Vagina (tissue), 2 donors: Measurements from ENCODE around the gene OR2H1. TPM values are rescaled to one million over a fixed set of nuclear protein-coding genes. Genes with fewer than 3 reads are reported as not detected.

Experiments used
- DNase-seq, 2 donors: peaks; one replicate each; pipeline ENCODE4 v3.0.0-alpha.2; 2017; ENCODE audit errors: extremely low spot score in 2 of 2
- H3K27ac ChIP-seq: fragments of 200-600 bp; sonication (generic); one replicate; pipeline ENCODE4 v1.5.1; 2019
- H3K27me3 ChIP-seq: fragments of 200-600 bp; sonication (generic); one replicate; pipeline ENCODE4 v1.5.1; 2019
- H3K36me3 ChIP-seq, 2 donors: fragments of 200-600 bp; sonication (generic); one replicate each; pipeline ENCODE4 v1.5.1; 2017 to 2019
- H3K4me1 ChIP-seq: fragments of 200-600 bp; sonication (generic); one replicate; pipeline ENCODE4 v1.5.1; 2019
- H3K4me3 ChIP-seq, 2 donors: fragments of 200-600 bp; sonication (generic); 1 replicate in 1 of 2; 2 replicates in 1 of 2; pipeline ENCODE4 v1.5.1; 2016 to 2019
- H3K9me3 ChIP-seq: fragments of 200-600 bp; sonication (generic); one replicate; pipeline ENCODE4 v1.5.1; 2019
- POLR2A ChIP-seq, 2 donors: fragments of 450-650 bp; IDR thresholded peaks; one replicate each; pipeline ENCODE4 v1.6.1; 2017; ENCODE audit warnings: antibody characterized with exemption in 2 of 2, mild to moderate bottlenecking in 2 of 2, moderate library complexity in 2 of 2
- POLR2AphosphoS5 ChIP-seq, 2 donors: sonication (generic); formaldehyde crosslinking; IDR thresholded peaks; one replicate each; pipeline ENCODE4 v1.9.0; 2017; ENCODE audit warnings: antibody characterized with exemption in 2 of 2, mild to moderate bottlenecking in 2 of 2, low read depth in 1 of 2; ENCODE audit not compliant: insufficient read depth in 1 of 2
- intact Hi-C: fragments of 100-400 bp; cut with DNase I; formaldehyde crosslinking; loops from one replicate; pipeline ENCODE4 v1.15.1; 2023
- total RNA-seq: library from RNA; depleted of rRNA; stranded (reverse); fragments of >200 nt; gene quantifications from one replicate; pipeline ENCODE4 v1.2.3, GENCODE V29; 2016
- TF ChIP-seq, protein P1 (sequence below), 3 experiments: fragments of 450-650 bp in 2 of 3; fragments of 200-600 bp in 1 of 3; sonication (generic) in 1 of 3; IDR thresholded peaks; one replicate each; pipeline ENCODE4 v1.5.1; 2017 to 2019; ENCODE audit warnings: antibody characterized with exemption in 3 of 3, mild to moderate bottlenecking in 2 of 3, moderate library complexity in 2 of 3

The OR2H1 gene
- total RNA-seq, 1 donor from 2014 or later: not detected

- Histone ChIP-seq H3K4me1 (no peaks in the 10 kb centered on the region), H3K27me3 (no peaks in the 10 kb centered on the region), H3K36me3 (no peaks in the 10 kb centered on the region), H3K4me3 (no peak overlapping the region), H3K27ac (no peak overlapping the region), H3K9me3 (no peaks in the 10 kb centered on the region)
- DNase-seq: no peak
- TF ChIP-seq, protein P1, sequence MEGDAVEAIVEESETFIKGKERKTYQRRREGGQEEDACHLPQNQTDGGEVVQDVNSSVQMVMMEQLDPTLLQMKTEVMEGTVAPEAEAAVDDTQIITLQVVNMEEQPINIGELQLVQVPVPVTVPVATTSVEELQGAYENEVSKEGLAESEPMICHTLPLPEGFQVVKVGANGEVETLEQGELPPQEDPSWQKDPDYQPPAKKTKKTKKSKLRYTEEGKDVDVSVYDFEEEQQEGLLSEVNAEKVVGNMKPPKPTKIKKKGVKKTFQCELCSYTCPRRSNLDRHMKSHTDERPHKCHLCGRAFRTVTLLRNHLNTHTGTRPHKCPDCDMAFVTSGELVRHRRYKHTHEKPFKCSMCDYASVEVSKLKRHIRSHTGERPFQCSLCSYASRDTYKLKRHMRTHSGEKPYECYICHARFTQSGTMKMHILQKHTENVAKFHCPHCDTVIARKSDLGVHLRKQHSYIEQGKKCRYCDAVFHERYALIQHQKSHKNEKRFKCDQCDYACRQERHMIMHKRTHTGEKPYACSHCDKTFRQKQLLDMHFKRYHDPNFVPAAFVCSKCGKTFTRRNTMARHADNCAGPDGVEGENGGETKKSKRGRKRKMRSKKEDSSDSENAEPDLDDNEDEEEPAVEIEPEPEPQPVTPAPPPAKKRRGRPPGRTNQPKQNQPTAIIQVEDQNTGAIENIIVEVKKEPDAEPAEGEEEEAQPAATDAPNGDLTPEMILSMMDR (IDR thresholded peaks at IDR 0.05): no peak
- TF ChIP-seq POLR2AphosphoS5 (IDR thresholded peaks at IDR 0.05; ENCODE audit: insufficient read depth in 1 of 2, low read depth in 1 of 2) (no peak), POLR2A (IDR thresholded peaks at IDR 0.05) (no peak)
- intact Hi-C loops: no loop called here
Measured at GRCh38 chr6:29493261-29493660, 36.3 kb downstream of the OR2H1 start.

DNA sequence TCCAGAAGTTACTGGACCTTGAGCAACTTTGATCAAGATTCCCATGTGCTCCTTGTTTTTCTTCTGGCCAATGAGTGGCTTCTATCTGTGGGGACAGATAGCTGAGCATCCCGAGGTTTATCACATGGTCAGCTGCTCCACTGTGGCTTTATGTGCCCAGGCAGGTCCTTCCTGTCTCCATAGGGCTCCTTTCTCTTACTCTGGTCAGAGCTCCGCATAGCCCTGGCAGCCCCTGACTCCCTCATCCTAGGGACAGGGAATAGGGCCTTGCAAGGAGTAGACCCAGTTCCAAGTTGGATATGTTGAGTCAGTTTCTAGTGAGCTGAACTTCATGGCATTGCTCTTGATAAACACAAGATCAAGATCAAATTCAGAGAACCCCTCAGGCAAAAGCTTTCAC lies 37.2 kb downstream of the OR2H1 start:
- no peaks in the 10 kb centered on the region for H3K9me3 ChIP-seq
- DNase-seq: peak in 1 of 2 donors; percentile 67
- TF ChIP-seq POLR2A (IDR thresholded peaks at IDR 0.05): no peak
- TF ChIP-seq, protein P1 (IDR thresholded peaks at IDR 0.05): no peak
- TF ChIP-seq POLR2AphosphoS5 (IDR thresholded peaks at IDR 0.05; ENCODE audit: insufficient read depth in 1 of 2, low read depth in 1 of 2): no peak
- no peaks in the 10 kb centered on the region for H3K27me3 ChIP-seq
- H3K4me1 ChIP-seq: no peaks in the 10 kb centered on the region
- intact Hi-C loops: no loop called here
- no peak overlapping the region for H3K4me3 ChIP-seq
- H3K27ac ChIP-seq: no peak overlapping the region
- no peaks in the 10 kb centered on the region for H3K36me3 ChIP-seq

GRCh38 chr6:29495571-29495970 lies 38.6 kb downstream of the OR2H1 start:
- TF ChIP-seq POLR2AphosphoS5 (IDR thresholded peaks at IDR 0.05; ENCODE audit: insufficient read depth in 1 of 2, low read depth in 1 of 2) (no peak), POLR2A (IDR thresholded peaks at IDR 0.05) (no peak)
- TF ChIP-seq, protein P1 (IDR thresholded peaks at IDR 0.05): no peak
- H3K4me3 ChIP-seq: no peak overlapping the region
- H3K27ac ChIP-seq: no peak overlapping the region
- no peaks in the 10 kb centered on the region for H3K9me3 ChIP-seq
- H3K27me3 ChIP-seq: no peaks in the 10 kb centered on the region
- intact Hi-C loops: no loop called here
- no peaks in the 10 kb centered on the region for H3K4me1 ChIP-seq
- H3K36me3 ChIP-seq: no peaks in the 10 kb centered on the region
- DNase-seq: peak in 1 of 2 donors; percentile 42

GRCh38 chr6:29496961-29497360 lies 40.0 kb downstream of the OR2H1 start:
- no peaks in the 10 kb centered on the region for H3K4me1 ChIP-seq
- DNase-seq: no peak
- no peaks in the 10 kb centered on the region for H3K36me3 ChIP-seq
- TF ChIP-seq, protein P1 (IDR thresholded peaks at IDR 0.05): no peak
- TF ChIP-seq POLR2A (IDR thresholded peaks at IDR 0.05) (no peak), POLR2AphosphoS5 (IDR thresholded peaks at IDR 0.05; ENCODE audit: insufficient read depth in 1 of 2, low read depth in 1 of 2) (no peak)
- no peaks in the 10 kb centered on the region for H3K9me3 ChIP-seq
- no peak overlapping the region for H3K4me3 ChIP-seq
- H3K27ac ChIP-seq: no peak overlapping the region
- no peaks in the 10 kb centered on the region for H3K27me3 ChIP-seq
- intact Hi-C loops: no loop called here

- Histone ChIP-seq H3K4me3 (no peak overlapping the region), H3K36me3 (no peaks in the 10 kb centered on the region), H3K4me1 (no peaks in the 10 kb centered on the region), H3K27ac (no peak overlapping the region), H3K9me3 (no peaks in the 10 kb centered on the region), H3K27me3 (no peaks in the 10 kb centered on the region)
- no peak for DNase-seq
- TF ChIP-seq POLR2A (IDR thresholded peaks at IDR 0.05): no peak
- intact Hi-C loops: no loop called here
Measured at GRCh38 chr6:29499704-29500103, 42.7 kb downstream of the OR2H1 start.

- H3K27ac ChIP-seq: no peak overlapping the region
- TF ChIP-seq POLR2AphosphoS5 (IDR thresholded peaks at IDR 0.05; ENCODE audit: insufficient read depth in 1 of 2, low read depth in 1 of 2) (no peak), POLR2A (IDR thresholded peaks at IDR 0.05) (no peak)
- TF ChIP-seq, protein P1 (IDR thresholded peaks at IDR 0.05): no peak
- no peaks in the 10 kb centered on the region for H3K4me1 ChIP-seq
- no peaks in the 10 kb centered on the region for H3K27me3 ChIP-seq
- intact Hi-C loops: no loop called here
- no peaks in the 10 kb centered on the region for H3K9me3 ChIP-seq
- H3K36me3 ChIP-seq: no peaks in the 10 kb centered on the region
- no peak for DNase-seq
- no peak overlapping the region for H3K4me3 ChIP-seq
Measured at GRCh38 chr6:29500594-29500993, 43.6 kb downstream of the OR2H1 start.
